GM12878 (cell line): ENCODE data around the gene SLAMF8. TPM values are rescaled to one million over a fixed set of nuclear protein-coding genes. Genes with fewer than 3 reads are reported as not detected.

Experiments
- ATAC-seq: fragments of 200-7000 bp; cut with Tn5 transposase; 3 replicates; pipeline ENCODE4 v1.9.1; 2020; ENCODE audit warnings: mild to moderate bottlenecking, moderate library complexity
- BruUV-seq: library from RNA; stranded (reverse); fragments of 400-500 nt; replicated peaks from 2 replicates; lab custom pipeline; 2021; lab: Mats Ljungman, UMichigan
- CTCF ChIA-PET: fragments of 300-600 bp; sonication (Branson Sonifier 250); formaldehyde crosslinking; extraction: SDS; loops from one replicate; lab custom pipeline; 2021; ENCODE audit warnings: inconsistent platforms; lab: Yijun Ruan, JAX
- POLR2A ChIA-PET: fragments of 350-600 bp; formaldehyde crosslinking; extraction: SDS; loops from one replicate; lab custom pipeline; 2021; ENCODE audit warnings: inconsistent platforms; lab: Charles Lee
- RAD21 ChIA-PET: fragments of 300-600 bp; sonication (Branson Sonifier 250); formaldehyde crosslinking; loops from one replicate; lab custom pipeline; 2023; ENCODE audit warnings: antibody characterized with exemption; ENCODE audit not compliant: unreplicated experiment; lab: Charles Lee
- SMC1A ChIA-PET: fragments of 300-600 bp; sonication (Branson Sonifier 250); formaldehyde crosslinking; loops from one replicate; lab custom pipeline; 2023; ENCODE audit not compliant: unreplicated experiment, uncharacterized antibody; lab: Charles Lee
- DNase-seq: peaks from one replicate; pipeline ENCODE4 v3.0.0-alpha.2; 2011; ENCODE audit warnings: low read depth, low spot score
- FAIRE-seq: peaks from 3 replicates; lab custom pipeline; 2011; peaks lifted over from hg19 to GRCh38; lab: Jason Lieb, UNC
- H2AFZ ChIP-seq: 2 replicates; pipeline ENCODE4 v1.6.0; 2011; ENCODE audit warnings: low read depth, low read length, control low read depth; ENCODE audit not compliant: control insufficient read depth
- H3K27ac ChIP-seq: 2 replicates; pipeline ENCODE4 v1.5.1; 2011; ENCODE audit warnings: control low read depth; ENCODE audit not compliant: control insufficient read depth, insufficient read depth
- H3K27me3 ChIP-seq, 2 experiments: replicated peaks in 1 of 2; 2 replicates each; pipeline versions ENCODE4 v1.6.0 to v1.6.1; 2011; ENCODE audit warnings: low read length in 1 of 2; ENCODE audit not compliant: control insufficient read depth in 2 of 2, insufficient read depth in 2 of 2
- H3K36me3 ChIP-seq, 2 experiments: 2 replicates each; pipeline ENCODE4 v1.5.1; 2011; ENCODE audit warnings: low read length in 1 of 2; ENCODE audit not compliant: control insufficient read depth in 2 of 2, insufficient read depth in 2 of 2
- H3K4me1 ChIP-seq: 2 replicates; pipeline ENCODE4 v1.6.1; 2011; ENCODE audit warnings: mild to moderate bottlenecking, low read length, moderate library complexity, mixed read lengths; ENCODE audit not compliant: control insufficient read depth, insufficient read depth
- H3K4me2 ChIP-seq: 2 replicates; pipeline ENCODE4 v1.6.0; 2011; ENCODE audit warnings: control low read depth; ENCODE audit not compliant: control insufficient read depth, insufficient read depth
- H3K4me3 ChIP-seq: fragments of 200-600 bp; sonication (generic); 2 replicates; pipeline ENCODE4 v1.5.1; 2016
- H3K79me2 ChIP-seq: 2 replicates; pipeline ENCODE4 v1.6.0; 2011; ENCODE audit warnings: low read length; ENCODE audit not compliant: control insufficient read depth, insufficient read depth
- H3K9ac ChIP-seq: 2 replicates; pipeline ENCODE4 v1.8.0; 2011; ENCODE audit warnings: low read length, control low read depth, mixed read lengths; ENCODE audit not compliant: control insufficient read depth, insufficient read depth
- H3K9me3 ChIP-seq: replicated peaks from 3 replicates; pipeline ENCODE4 v1.5.1; 2011; ENCODE audit warnings: mild to moderate bottlenecking, low read length; ENCODE audit not compliant: control insufficient read depth, insufficient read depth
- H4K20me1 ChIP-seq: 2 replicates; pipeline ENCODE4 v1.6.0; 2011; ENCODE audit not compliant: control insufficient read depth, insufficient read depth
- CBX5 ChIP-seq: sonication (generic); IDR thresholded peaks from 2 replicates; pipeline ENCODE4 v1.6.1; 2016; ENCODE audit warnings: low read depth, moderate library complexity, mild to moderate bottlenecking, inconsistent platforms
- NFIC ChIP-seq: IDR thresholded peaks from 2 replicates; pipeline ENCODE4 v1.6.1; 2012; ENCODE audit warnings: low read depth, mild to moderate bottlenecking, inconsistent platforms, low read length, moderate library complexity
- POLR2AphosphoS5 ChIP-seq: IDR thresholded peaks from 2 replicates; pipeline ENCODE4 v1.6.1; 2011; ENCODE audit warnings: mild to moderate bottlenecking, low read length, inconsistent platforms
- SMAD5 ChIP-seq: IDR thresholded peaks from 2 replicates; pipeline ENCODE4 v1.6.1; 2016; ENCODE audit warnings: antibody characterized with exemption, low read depth
- WGBS: methylation state at CpG from one replicate; pipeline ENCODE4 v1.1.6; 2016; ENCODE audit warnings: low lambda C conversion rate; ENCODE audit not compliant: insufficient replicate concordance, insufficient coverage; ENCODE audit errors: missing lambda C conversion rate; 5-methylcytosine and 5-hydroxymethylcytosine counted together
- in situ Hi-C: fragments of 300-500 bp; cut with MboI; formaldehyde crosslinking; loops from 9 replicates; pipeline ENCODE4 v1.14.3; 2018; ENCODE audit warnings: mixed read lengths
- intact Hi-C: fragments of 100-400 bp; cut with micrococcal nuclease; formaldehyde crosslinking; loops from one replicate; pipeline ENCODE4 v1.14.2; 2022; ENCODE audit not compliant: unreplicated experiment
- polyA plus RNA-seq, 11 experiments: library from polyadenylated mRNA; depleted of rRNA in 4 of 11; unstranded in 6 of 11; stranded (reverse) in 5 of 11; fragments of >200 nt; fragmentation: Nextera tagmentation in 4 of 11; fragmentation: Illumina TruSeq in 1 of 11; extraction: Ambion mirVana in 4 of 11; extraction: Trizol in 1 of 11; gene quantifications; 1 replicate in 1 of 11; 2 replicates in 10 of 11; pipeline versions ENCODE4 v1.2.1 to v1.2.3, GENCODE V29; 2011 to 2016; ENCODE audit warnings: inconsistent platforms in 2 of 11, missing spikeins in 2 of 11, low read depth in 1 of 11
- total RNA-seq, 4 experiments: library from RNA; depleted of rRNA in 3 of 4; stranded (reverse); fragments of >200 nt in 3 of 4; fragmentation: Illumina TruSeq in 1 of 4; extraction: Trizol in 1 of 4; gene quantifications; 2 replicates each; pipeline versions ENCODE4 v1.2.1 to v1.2.3, GENCODE V29; 2013 to 2021
- TF ChIP-seq, protein P1 (sequence below): IDR thresholded peaks from 2 replicates; pipeline ENCODE4 v1.6.1; 2012; ENCODE audit warnings: mild to moderate bottlenecking, low read depth, low read length

The SLAMF8 gene
- total and polyA plus RNA-seq, 10 of the 15 experiments (the other 5 are each of a cell fraction or from before 2014, with no cell fraction given) = 0.04 to 0.69 (median 0.10) TPM; not detected in 3

- no peak for DNase-seq
- Histone ChIP-seq H3K9me3 (no peaks in the 10 kb centered on the region; the same call in 2 of the 3 replicates), H3K4me1 (peaks cover 9% of the 10 kb centered on the region), H3K27ac (no peak overlapping the region), H3K27me3 (peaks cover 0 to 6% of the 10 kb centered on the region in 2 experiments; a peak in 3 of 4 replicates), H3K9ac (no peak overlapping the region), H3K4me2 (no peak overlapping the region), H3K36me3 (no peaks in the 10 kb centered on the region), H3K79me2 (no peaks in the 10 kb centered on the region), H3K4me3 (no peak overlapping the region), H2AFZ (no peak overlapping the region), H4K20me1 (no peaks in the 10 kb centered on the region)
- RAD21 ChIA-PET = interaction anchor here (0.6 to 3.3 kb wide), 4 partner anchors 15 to 204 kb away, joined by 3 to 22 read pairs (median 4); no protein-coding TSS in a partner anchor
- TF ChIP-seq POLR2AphosphoS5 (no peak), SMAD5 (no peak), NFIC (no peak)
- intact Hi-C loops (no loop called here), in situ Hi-C loops (no loop called here)
- no TSS peak for BruUV-seq
- 37% methylated on average over 7 of the region's 7 CpGs for WGBS
- FAIRE-seq = no peak
- POLR2A ChIA-PET = interaction anchor here (0.5 kb wide), 1 partner anchor 85 kb away, joined by 3 read pairs; no protein-coding TSS in a partner anchor
- SMC1A ChIA-PET = interaction anchor here (0.9 to 11.2 kb wide), 3 partner anchors 13 to 203 kb away, joined by 3 to 289 read pairs (median 4); no protein-coding TSS in a partner anchor
- CTCF ChIA-PET = interaction anchor here (0.8 to 14.4 kb wide), 7 partner anchors 11 to 205 kb away, joined by 3 to 476 read pairs (median 5); partner anchors contain the start of gene SLAMF8
- ATAC-seq = no peak
These were observed 22.6 kb upstream of the SLAMF8 start for GRCh38 chr1:159803956-159804689.

DNA sequence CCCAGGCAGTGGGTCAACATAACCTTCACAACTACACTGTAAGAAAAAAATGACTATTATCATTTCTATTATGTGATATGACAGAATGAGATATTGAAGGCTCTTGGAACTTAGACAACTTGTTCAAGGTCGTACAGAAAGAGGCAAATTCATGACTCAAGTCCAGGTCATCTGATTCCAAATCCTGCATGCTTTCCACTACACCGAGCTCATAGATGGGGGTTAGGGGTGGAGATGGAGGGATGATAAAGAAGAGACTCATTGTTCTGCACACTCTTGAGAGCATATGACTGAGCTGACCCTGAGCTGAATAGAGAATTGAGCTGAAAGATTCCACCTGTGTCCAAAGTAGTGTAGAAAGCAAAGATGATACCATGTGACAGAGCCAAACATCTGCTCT is 21.7 kb upstream of the SLAMF8 start:
- ChIA-PET CTCF (interaction anchor here (0.8 to 14.4 kb wide), 7 partner anchors 12 to 204 kb away, joined by 3 to 476 read pairs (median 5); partner anchors contain the start of gene SLAMF8), RAD21 (interaction anchor here (0.6 to 1.1 kb wide), 3 partner anchors 22 to 203 kb away, joined by 3 to 4 read pairs (median 3); partner anchors contain the start of gene SLAMF8), POLR2A (no interaction called here), SMC1A (interaction anchor here (0.9 to 11.2 kb wide), 3 partner anchors 12 to 203 kb away, joined by 3 to 289 read pairs (median 4); no protein-coding TSS in a partner anchor)
- DNase-seq (no peak), ATAC-seq (no peak), FAIRE-seq (no peak)
- Histone ChIP-seq H3K4me3 (no peak overlapping the region), H3K9me3 (no peaks in the 10 kb centered on the region; the same call in 2 of the 3 replicates), H3K9ac (no peak overlapping the region), H3K27me3 (peaks cover 0 to 6% of the 10 kb centered on the region in 2 experiments; a peak in 3 of 4 replicates), H2AFZ (no peak overlapping the region), H3K27ac (no peak overlapping the region), H3K4me1 (peaks cover 6% of the 10 kb centered on the region), H3K36me3 (no peaks in the 10 kb centered on the region), H3K4me2 (no peak overlapping the region), H4K20me1 (no peaks in the 10 kb centered on the region), H3K79me2 (no peaks in the 10 kb centered on the region)
- in situ Hi-C loops (no loop called here), intact Hi-C loops (no loop called here)
- no TSS peak for BruUV-seq
- 17% methylated on average over 2 of the region's 2 CpGs for WGBS
- no peak for TF ChIP-seq CBX5
- TF ChIP-seq, protein P1, sequence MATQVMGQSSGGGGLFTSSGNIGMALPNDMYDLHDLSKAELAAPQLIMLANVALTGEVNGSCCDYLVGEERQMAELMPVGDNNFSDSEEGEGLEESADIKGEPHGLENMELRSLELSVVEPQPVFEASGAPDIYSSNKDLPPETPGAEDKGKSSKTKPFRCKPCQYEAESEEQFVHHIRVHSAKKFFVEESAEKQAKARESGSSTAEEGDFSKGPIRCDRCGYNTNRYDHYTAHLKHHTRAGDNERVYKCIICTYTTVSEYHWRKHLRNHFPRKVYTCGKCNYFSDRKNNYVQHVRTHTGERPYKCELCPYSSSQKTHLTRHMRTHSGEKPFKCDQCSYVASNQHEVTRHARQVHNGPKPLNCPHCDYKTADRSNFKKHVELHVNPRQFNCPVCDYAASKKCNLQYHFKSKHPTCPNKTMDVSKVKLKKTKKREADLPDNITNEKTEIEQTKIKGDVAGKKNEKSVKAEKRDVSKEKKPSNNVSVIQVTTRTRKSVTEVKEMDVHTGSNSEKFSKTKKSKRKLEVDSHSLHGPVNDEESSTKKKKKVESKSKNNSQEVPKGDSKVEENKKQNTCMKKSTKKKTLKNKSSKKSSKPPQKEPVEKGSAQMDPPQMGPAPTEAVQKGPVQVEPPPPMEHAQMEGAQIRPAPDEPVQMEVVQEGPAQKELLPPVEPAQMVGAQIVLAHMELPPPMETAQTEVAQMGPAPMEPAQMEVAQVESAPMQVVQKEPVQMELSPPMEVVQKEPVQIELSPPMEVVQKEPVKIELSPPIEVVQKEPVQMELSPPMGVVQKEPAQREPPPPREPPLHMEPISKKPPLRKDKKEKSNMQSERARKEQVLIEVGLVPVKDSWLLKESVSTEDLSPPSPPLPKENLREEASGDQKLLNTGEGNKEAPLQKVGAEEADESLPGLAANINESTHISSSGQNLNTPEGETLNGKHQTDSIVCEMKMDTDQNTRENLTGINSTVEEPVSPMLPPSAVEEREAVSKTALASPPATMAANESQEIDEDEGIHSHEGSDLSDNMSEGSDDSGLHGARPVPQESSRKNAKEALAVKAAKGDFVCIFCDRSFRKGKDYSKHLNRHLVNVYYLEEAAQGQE = no peak
